Transverse colon (tissue), 4 donors: Measurements from ENCODE around the gene TXNRD1. TPM values are rescaled to one million over a fixed set of nuclear protein-coding genes. Genes with fewer than 3 reads are reported as not detected.

Source experiments
- DNase-seq: peaks from one replicate; pipeline ENCODE4 v3.0.0-alpha.2; 2019
- H3K27ac ChIP-seq, 4 donors: fragments of 200-600 bp; sonication (generic); 2 replicates each; pipeline ENCODE4 v1.5.1; 2016 to 2018; ENCODE audit warnings: inconsistent platforms in 4 of 4
- H3K27me3 ChIP-seq: fragments of 200-600 bp; sonication (generic); 2 replicates; pipeline ENCODE4 v1.5.1; 2017; ENCODE audit warnings: inconsistent platforms
- H3K36me3 ChIP-seq, 4 donors: fragments of 200-600 bp; sonication (generic); 2 replicates each; pipeline ENCODE4 v1.5.1; 2017 to 2019; ENCODE audit warnings: inconsistent platforms in 4 of 4
- H3K4me1 ChIP-seq, 4 donors: fragments of 200-600 bp; sonication (generic); 2 replicates each; pipeline ENCODE4 v1.5.1; 2017 to 2020; ENCODE audit warnings: inconsistent platforms in 4 of 4
- H3K4me3 ChIP-seq, 4 donors: fragments of 200-600 bp; sonication (generic); 1 replicate in 1 of 4; 2 replicates in 3 of 4; pipeline versions ENCODE4 v1.5.1 to v1.6.1; 2017 to 2019; ENCODE audit warnings: inconsistent platforms in 4 of 4
- H3K9me3 ChIP-seq, 2 donors: fragments of 200-600 bp; sonication (generic); 2 replicates each; pipeline ENCODE4 v1.5.1; 2017 to 2019; ENCODE audit warnings: inconsistent platforms in 2 of 2
- EP300 ChIP-seq: sonication (generic); formaldehyde crosslinking; IDR thresholded peaks from one replicate; pipeline ENCODE4 v1.6.1; 2017; ENCODE audit warnings: antibody characterized with exemption, low read depth
- POLR2A ChIP-seq: fragments of 450-650 bp; IDR thresholded peaks from one replicate; pipeline ENCODE4 v1.6.1; 2016; ENCODE audit warnings: antibody characterized with exemption, mild to moderate bottlenecking, moderate library complexity
- POLR2AphosphoS5 ChIP-seq, 3 donors: sonication (generic); formaldehyde crosslinking; IDR thresholded peaks; one replicate each; pipeline ENCODE4 v1.6.1; 2016; ENCODE audit warnings: antibody characterized with exemption in 3 of 3
- WGBS, 2 donors: methylation state at CpG; one replicate each; pipeline ENCODE4 v1.1.5; 2018; ENCODE audit warnings: low coverage in 1 of 2; 5-methylcytosine and 5-hydroxymethylcytosine counted together
- in situ Hi-C, 4 donors: fragments of 200-750 bp; cut with MboI; loops; one replicate each; pipeline versions ENCODE4 v1.15.0 to v1.15.1; 2017; ENCODE audit warnings: low sequenced_read_pairs in 3 of 4, low pct_ligation_motif_present in 1 of 4, low pct_unique_long_range_greater_than_20kb in 1 of 4
- intact Hi-C: fragments of 100-400 bp; cut with DNase I; formaldehyde crosslinking; loops from one replicate; pipeline ENCODE4 v1.15.1; 2023; ENCODE audit warnings: low total_unique reads
- total RNA-seq, 4 donors: library from RNA; depleted of rRNA; stranded (reverse); fragments of >200 nt; gene quantifications; one replicate each; pipeline ENCODE4 v1.1.0, GENCODE V29; 2016
- TF ChIP-seq, protein P1 (sequence below), 5 experiments: fragments of 200-600 bp in 3 of 5; fragments of 450-650 bp in 2 of 5; sonication (generic) in 3 of 5; IDR thresholded peaks; 1 replicate in 2 of 5; 2 replicates in 3 of 5; pipeline ENCODE4 v1.5.1; 2016 to 2017; ENCODE audit warnings: antibody characterized with exemption in 5 of 5, inconsistent platforms in 3 of 5, mild to moderate bottlenecking in 2 of 5, moderate library complexity in 1 of 5

TXNRD1 gene
- total RNA-seq, 4 donors from 2014 or later, result 72.9 to 127 (median 122) TPM

- no peaks in the 10 kb centered on the region for H3K9me3 ChIP-seq
- H3K4me1 ChIP-seq, result peaks cover 0 to 7% (median 3%) of the 10 kb centered on the region in 4 donors
- H3K4me3 ChIP-seq, result no peak overlapping the region
- no peaks in the 10 kb centered on the region for H3K27me3 ChIP-seq
- peak; percentile 82 for DNase-seq
- no peaks in the 10 kb centered on the region for H3K36me3 ChIP-seq
- in situ Hi-C loops, result loop anchor here (5.0 to 25.0 kb wide), 4 partner anchors 493 to 680 kb away; no protein-coding TSS in a partner anchor
- TF ChIP-seq, protein P1, sequence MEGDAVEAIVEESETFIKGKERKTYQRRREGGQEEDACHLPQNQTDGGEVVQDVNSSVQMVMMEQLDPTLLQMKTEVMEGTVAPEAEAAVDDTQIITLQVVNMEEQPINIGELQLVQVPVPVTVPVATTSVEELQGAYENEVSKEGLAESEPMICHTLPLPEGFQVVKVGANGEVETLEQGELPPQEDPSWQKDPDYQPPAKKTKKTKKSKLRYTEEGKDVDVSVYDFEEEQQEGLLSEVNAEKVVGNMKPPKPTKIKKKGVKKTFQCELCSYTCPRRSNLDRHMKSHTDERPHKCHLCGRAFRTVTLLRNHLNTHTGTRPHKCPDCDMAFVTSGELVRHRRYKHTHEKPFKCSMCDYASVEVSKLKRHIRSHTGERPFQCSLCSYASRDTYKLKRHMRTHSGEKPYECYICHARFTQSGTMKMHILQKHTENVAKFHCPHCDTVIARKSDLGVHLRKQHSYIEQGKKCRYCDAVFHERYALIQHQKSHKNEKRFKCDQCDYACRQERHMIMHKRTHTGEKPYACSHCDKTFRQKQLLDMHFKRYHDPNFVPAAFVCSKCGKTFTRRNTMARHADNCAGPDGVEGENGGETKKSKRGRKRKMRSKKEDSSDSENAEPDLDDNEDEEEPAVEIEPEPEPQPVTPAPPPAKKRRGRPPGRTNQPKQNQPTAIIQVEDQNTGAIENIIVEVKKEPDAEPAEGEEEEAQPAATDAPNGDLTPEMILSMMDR (IDR thresholded peaks at IDR 0.05), result peak; percentile 88 to 97 (median 95)
- no peak for TF ChIP-seq POLR2A
- 17 to 23% methylated on average over 1 to 18 of the region's 18 CpGs for WGBS, 2 donors
- H3K27ac ChIP-seq, result no peak overlapping the region
- intact Hi-C loops, result loop anchor here (5.0 to 10.0 kb wide), 2 partner anchors 495 to 673 kb away; no protein-coding TSS in a partner anchor
Observed at GRCh38 chr12:104381731-104382480, 166.3 kb downstream of the TXNRD1 start.

- intact Hi-C loops (loop anchor here (5.0 to 10.0 kb wide), 2 partner anchors 493 to 670 kb away; no protein-coding TSS in a partner anchor), in situ Hi-C loops (loop anchor here (5.0 to 25.0 kb wide), 4 partner anchors 490 to 678 kb away; no protein-coding TSS in a partner anchor)
- Histone ChIP-seq H3K27ac (no peak overlapping the region), H3K36me3 (no peaks in the 10 kb centered on the region), H3K4me1 (peaks cover 0 to 7% (median 3%) of the 10 kb centered on the region in 4 donors), H3K27me3 (no peaks in the 10 kb centered on the region), H3K9me3 (no peaks in the 10 kb centered on the region), H3K4me3 (no peak overlapping the region)
- no peak for DNase-seq
- 66% methylated on average over 6 of the region's 6 CpGs; no CpG with 5 or more reads in 1 of the 2 donors for WGBS, 2 donors
- TF ChIP-seq POLR2A (no peak), EP300 (no peak), POLR2AphosphoS5 (IDR thresholded peaks at IDR 0.05) (no peak)
- TF ChIP-seq, protein P1 (IDR thresholded peaks at IDR 0.05), result no peak
Observed at GRCh38 chr12:104384141-104384880, 168.7 kb downstream of the TXNRD1 start.

- Histone ChIP-seq H3K27ac (no peak overlapping the region), H3K4me1 (peaks cover 0 to 7% (median 3%) of the 10 kb centered on the region in 4 donors), H3K4me3 (no peak overlapping the region), H3K9me3 (no peaks in the 10 kb centered on the region), H3K27me3 (no peaks in the 10 kb centered on the region), H3K36me3 (no peaks in the 10 kb centered on the region)
- intact Hi-C loops (loop anchor here (10.0 kb wide), 1 partner anchor 669 kb away; no protein-coding TSS in a partner anchor), in situ Hi-C loops (loop anchor here (10.0 to 25.0 kb wide), 3 partner anchors 489 to 677 kb away; no protein-coding TSS in a partner anchor)
- TF ChIP-seq, protein P1 (IDR thresholded peaks at IDR 0.05), result no peak
- no peak for TF ChIP-seq POLR2A
- no peak for TF ChIP-seq POLR2AphosphoS5 (IDR thresholded peaks at IDR 0.05)
- no peak for TF ChIP-seq EP300
- no peak for DNase-seq
- 82 to 83% methylated on average over 1 of the region's 1 CpG for WGBS, 2 donors
Observed at GRCh38 chr12:104385510-104385909, 169.9 kb downstream of the TXNRD1 start.

DNA sequence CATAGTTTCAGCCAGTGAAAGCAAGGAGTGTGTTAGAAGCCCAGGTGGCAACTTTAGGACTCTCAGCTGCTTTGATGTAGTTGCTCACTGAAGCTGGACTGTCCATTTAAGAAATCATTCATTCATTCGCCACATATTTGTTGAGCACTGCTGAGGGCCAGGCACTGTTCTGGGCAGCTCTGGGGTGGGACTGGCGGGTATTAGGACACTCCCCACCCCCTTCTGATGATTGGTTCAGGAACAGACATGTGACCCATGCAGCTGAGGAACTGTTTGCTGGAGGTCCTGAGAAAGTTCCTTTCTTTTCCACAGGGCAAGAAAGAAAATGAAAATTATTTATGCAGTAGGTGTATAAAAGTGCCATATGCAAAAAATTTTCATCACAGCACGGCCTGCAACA, 170.9 kb downstream of the TXNRD1 start:
- H3K4me3 ChIP-seq, result no peak overlapping the region
- in situ Hi-C loops (loop anchor here (10.0 to 25.0 kb wide), 3 partner anchors 488 to 676 kb away; no protein-coding TSS in a partner anchor), intact Hi-C loops (loop anchor here (10.0 kb wide), 1 partner anchor 668 kb away; no protein-coding TSS in a partner anchor)
- peaks cover 0 to 7% (median 3%) of the 10 kb centered on the region in 4 donors for H3K4me1 ChIP-seq
- H3K9me3 ChIP-seq, result no peaks in the 10 kb centered on the region
- no peaks in the 10 kb centered on the region for H3K36me3 ChIP-seq
- TF ChIP-seq POLR2A (no peak), POLR2AphosphoS5 (IDR thresholded peaks at IDR 0.05) (no peak), EP300 (no peak)
- TF ChIP-seq, protein P1 (IDR thresholded peaks at IDR 0.05), result no peak
- no peaks in the 10 kb centered on the region for H3K27me3 ChIP-seq
- DNase-seq, result no peak
- WGBS, 2 donors, result 70 to 83% methylated on average over 2 to 3 of the region's 3 CpGs
- no peak overlapping the region for H3K27ac ChIP-seq
